ENCODE measurements around the gene MIS18BP1.

DNA sequence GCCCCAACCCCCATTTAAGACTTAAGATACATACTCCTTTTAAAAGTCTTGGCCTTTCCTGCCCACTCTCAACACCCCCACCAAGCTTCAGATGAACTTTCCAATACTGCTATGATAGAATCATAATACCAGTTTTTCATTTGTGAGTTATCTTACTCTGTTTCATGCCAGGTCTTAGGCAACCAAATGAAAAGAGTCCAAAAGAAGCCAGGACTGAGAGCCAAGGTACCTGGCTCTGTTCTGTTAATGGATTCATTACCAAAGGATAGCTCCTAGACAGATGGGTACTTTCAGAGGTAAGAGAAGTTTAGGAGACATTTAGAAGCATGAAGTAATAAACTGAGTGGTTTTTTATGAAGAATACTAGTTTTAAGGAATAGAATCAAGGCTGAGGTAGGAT is 83.1 kb downstream of the MIS18BP1 start:
- TF ChIP-seq, protein P1, sequence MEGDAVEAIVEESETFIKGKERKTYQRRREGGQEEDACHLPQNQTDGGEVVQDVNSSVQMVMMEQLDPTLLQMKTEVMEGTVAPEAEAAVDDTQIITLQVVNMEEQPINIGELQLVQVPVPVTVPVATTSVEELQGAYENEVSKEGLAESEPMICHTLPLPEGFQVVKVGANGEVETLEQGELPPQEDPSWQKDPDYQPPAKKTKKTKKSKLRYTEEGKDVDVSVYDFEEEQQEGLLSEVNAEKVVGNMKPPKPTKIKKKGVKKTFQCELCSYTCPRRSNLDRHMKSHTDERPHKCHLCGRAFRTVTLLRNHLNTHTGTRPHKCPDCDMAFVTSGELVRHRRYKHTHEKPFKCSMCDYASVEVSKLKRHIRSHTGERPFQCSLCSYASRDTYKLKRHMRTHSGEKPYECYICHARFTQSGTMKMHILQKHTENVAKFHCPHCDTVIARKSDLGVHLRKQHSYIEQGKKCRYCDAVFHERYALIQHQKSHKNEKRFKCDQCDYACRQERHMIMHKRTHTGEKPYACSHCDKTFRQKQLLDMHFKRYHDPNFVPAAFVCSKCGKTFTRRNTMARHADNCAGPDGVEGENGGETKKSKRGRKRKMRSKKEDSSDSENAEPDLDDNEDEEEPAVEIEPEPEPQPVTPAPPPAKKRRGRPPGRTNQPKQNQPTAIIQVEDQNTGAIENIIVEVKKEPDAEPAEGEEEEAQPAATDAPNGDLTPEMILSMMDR (IDR thresholded peaks at IDR 0.05) = no peak
- no peak for TF ChIP-seq POLR2A (IDR thresholded peaks at IDR 0.05)

Data from body of pancreas (tissue), 4 donors.